OCI-LY3 (cell line): Measurements from ENCODE around the gene FGFBP1.

Source experiments
- H2AFZ ChIP-seq: fragments of 200-600, 300-600 bp; shearing (Covaris generic); 2 replicates; pipeline ENCODE4 v1.6.0; 2014; ENCODE audit warnings: antibody characterized with exemption, low read depth, low read length
- H3K27ac ChIP-seq: fragments of 200-600, 300-600 bp; sonication (generic); 2 replicates; pipeline ENCODE4 v1.5.1; 2014; ENCODE audit warnings: mild to moderate bottlenecking, low read length, moderate library complexity, mixed read lengths
- H3K27me3 ChIP-seq: fragments of 200-600, 300-600 bp; sonication (generic); 2 replicates; pipeline ENCODE4 v1.6.1; 2014; ENCODE audit warnings: low read depth, low read length, mixed read lengths
- H3K36me3 ChIP-seq: fragments of 200-600, 300-600 bp; sonication (generic); replicated peaks from 2 replicates; pipeline ENCODE3; 2014; ENCODE audit warnings: low read depth, low read length, mixed read lengths
- H3K4me1 ChIP-seq: fragments of 300-600, 200-600 bp; sonication (generic); 2 replicates; pipeline ENCODE4 v1.6.1; 2014; ENCODE audit warnings: low read length, mixed read lengths
- H3K4me2 ChIP-seq: fragments of 200-600, 300-600 bp; sonication (generic); 2 replicates; pipeline ENCODE4 v1.6.1; 2014; ENCODE audit warnings: low read length, mixed read lengths
- H3K4me3 ChIP-seq: fragments of 300-600, 200-600 bp; sonication (generic); 2 replicates; pipeline ENCODE4 v1.5.1; 2014; ENCODE audit warnings: antibody characterized with exemption, mild to moderate bottlenecking, low read length, moderate library complexity
- H3K79me2 ChIP-seq: fragments of 300-600, 200-600 bp; shearing (Covaris generic); 2 replicates; pipeline ENCODE4 v1.6.1; 2014; ENCODE audit warnings: mild to moderate bottlenecking, low read length, mixed read lengths
- H3K9ac ChIP-seq: fragments of 300-600, 200-600 bp; shearing (Covaris generic); 2 replicates; pipeline ENCODE4 v1.6.0; 2014; ENCODE audit warnings: mild to moderate bottlenecking, low read length, moderate library complexity
- H3K9me3 ChIP-seq: fragments of 200-600, 300-600 bp; shearing (Covaris generic); 2 replicates; pipeline ENCODE4 v1.6.1; 2014; ENCODE audit warnings: low read length, mixed read lengths; ENCODE audit not compliant: insufficient read depth
- H4K20me1 ChIP-seq: fragments of 200-600, 300-600 bp; sonication (generic); 2 replicates; pipeline ENCODE4 v1.6.1; 2016; ENCODE audit warnings: low read length, mixed read lengths; ENCODE audit not compliant: insufficient read depth
- EZH2phosphoT487 ChIP-seq: fragments of 200-600 bp; shearing (Covaris generic); IDR thresholded peaks from 2 replicates; pipeline ENCODE4 v1.6.1; 2018; ENCODE audit warnings: antibody characterized with exemption, mixed run types, low read depth
- TF ChIP-seq, protein P1 (sequence below): fragments of 200-600, 300-600 bp; sonication (generic); IDR thresholded peaks from 2 replicates; pipeline ENCODE4 v1.5.1; 2014; ENCODE audit warnings: antibody characterized with exemption, low read length, low read depth

Gene FGFBP1

DNA sequence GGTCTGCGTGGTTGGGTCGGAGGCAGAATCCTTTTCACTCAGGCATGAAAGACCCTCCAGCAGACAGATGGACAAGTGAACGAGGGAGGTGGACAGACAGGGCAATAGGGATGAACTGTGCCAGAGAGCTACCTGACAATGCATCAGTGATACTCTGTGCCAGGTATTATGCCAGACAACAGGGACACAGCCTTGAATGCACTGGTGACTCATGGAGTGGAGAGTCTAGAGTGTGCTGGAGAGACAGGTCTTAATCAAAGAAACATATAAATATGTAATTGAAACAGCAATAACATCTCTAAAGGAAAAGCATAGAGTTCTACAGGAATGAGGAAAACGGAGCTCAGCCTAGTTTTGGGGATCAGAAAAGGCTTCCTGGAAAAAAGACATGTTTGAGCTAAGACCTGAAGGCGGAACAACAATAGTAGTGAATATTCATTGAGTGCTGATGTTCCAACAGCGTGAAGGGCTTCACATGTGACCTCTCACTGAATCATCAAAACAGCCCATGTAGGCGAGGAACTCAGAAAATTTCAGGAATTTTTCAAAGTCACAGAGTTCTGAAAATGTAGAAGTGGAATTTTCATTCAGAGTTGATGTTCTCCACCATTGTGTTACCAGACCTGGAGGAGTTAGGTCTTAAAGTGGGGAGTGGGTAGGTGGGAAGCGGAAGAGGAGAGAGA lies 44.4 kb upstream of the FGFBP1 start:
- no peak overlapping the region for H2AFZ ChIP-seq
- H3K4me3 ChIP-seq, result no peak overlapping the region
- no peak overlapping the region for H3K9ac ChIP-seq
- H3K27ac ChIP-seq, result no peak overlapping the region
- H3K9me3 ChIP-seq, result no peaks in the 10 kb centered on the region
- no peaks in the 10 kb centered on the region for H4K20me1 ChIP-seq
- TF ChIP-seq, protein P1, sequence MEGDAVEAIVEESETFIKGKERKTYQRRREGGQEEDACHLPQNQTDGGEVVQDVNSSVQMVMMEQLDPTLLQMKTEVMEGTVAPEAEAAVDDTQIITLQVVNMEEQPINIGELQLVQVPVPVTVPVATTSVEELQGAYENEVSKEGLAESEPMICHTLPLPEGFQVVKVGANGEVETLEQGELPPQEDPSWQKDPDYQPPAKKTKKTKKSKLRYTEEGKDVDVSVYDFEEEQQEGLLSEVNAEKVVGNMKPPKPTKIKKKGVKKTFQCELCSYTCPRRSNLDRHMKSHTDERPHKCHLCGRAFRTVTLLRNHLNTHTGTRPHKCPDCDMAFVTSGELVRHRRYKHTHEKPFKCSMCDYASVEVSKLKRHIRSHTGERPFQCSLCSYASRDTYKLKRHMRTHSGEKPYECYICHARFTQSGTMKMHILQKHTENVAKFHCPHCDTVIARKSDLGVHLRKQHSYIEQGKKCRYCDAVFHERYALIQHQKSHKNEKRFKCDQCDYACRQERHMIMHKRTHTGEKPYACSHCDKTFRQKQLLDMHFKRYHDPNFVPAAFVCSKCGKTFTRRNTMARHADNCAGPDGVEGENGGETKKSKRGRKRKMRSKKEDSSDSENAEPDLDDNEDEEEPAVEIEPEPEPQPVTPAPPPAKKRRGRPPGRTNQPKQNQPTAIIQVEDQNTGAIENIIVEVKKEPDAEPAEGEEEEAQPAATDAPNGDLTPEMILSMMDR, result no peak
- TF ChIP-seq EZH2phosphoT487, result no peak
- no peaks in the 10 kb centered on the region for H3K79me2 ChIP-seq
- H3K4me1 ChIP-seq, result no peaks in the 10 kb centered on the region
- peaks cover 14% of the 10 kb centered on the region for H3K27me3 ChIP-seq
- H3K36me3 ChIP-seq, result no peaks in the 10 kb centered on the region
- H3K4me2 ChIP-seq, result no peak overlapping the region

DNA sequence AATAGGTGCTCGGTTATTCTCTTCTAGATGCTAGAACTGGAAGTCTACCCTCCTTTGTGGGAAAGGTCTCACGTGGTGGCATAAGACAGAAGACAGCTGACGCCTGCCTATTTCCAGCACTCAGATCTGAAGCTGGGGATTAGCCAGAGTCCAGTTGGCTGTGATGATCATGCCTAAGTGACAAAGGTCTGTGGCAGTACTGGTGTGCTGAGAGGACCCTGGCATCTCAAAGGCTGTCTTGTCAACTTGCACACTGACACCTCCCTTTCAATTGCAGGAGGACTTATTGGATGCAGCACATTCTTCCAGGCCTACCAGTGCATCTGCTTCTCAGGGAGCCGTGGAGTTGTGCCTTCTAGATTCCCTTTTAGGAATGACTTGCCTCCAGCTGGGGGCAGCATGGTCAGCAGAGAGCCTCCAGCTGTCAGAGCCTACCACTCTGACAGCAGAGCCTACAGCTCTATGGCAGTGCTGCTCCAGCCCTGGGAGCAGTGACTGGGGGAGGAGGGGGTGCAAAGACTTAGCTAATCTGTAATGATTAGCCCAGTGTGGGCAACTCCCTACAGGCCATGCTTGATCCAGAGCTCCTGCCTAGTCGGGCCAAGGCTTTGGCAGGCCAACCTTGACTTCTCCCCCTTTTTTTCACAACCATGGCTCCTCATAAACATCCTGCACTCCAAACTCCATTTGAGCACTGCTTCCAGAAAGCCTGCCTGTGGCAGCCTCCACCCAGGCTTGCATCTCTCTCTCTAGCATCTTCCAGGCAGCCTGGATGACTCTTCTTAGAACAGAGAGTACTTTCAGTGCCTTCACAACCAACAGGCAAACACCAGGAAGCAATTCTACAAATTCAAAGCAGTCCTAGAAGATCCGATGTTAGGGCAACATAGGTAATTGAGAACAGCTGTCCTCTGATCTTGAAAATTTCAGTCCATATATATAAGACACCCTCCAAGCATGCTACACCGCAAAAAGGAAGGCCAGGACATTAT lies 38.2 kb upstream of the FGFBP1 start:
- Histone ChIP-seq H3K27me3 (0 out of 2 replicates have a peak, but pooled peaks cover 4% of the 10 kb centered on the region), H3K79me2 (no peaks in the 10 kb centered on the region), H3K36me3 (no peaks in the 10 kb centered on the region), H3K27ac (no peak overlapping the region), H2AFZ (no peak overlapping the region), H3K9me3 (no peaks in the 10 kb centered on the region), H3K9ac (no peak overlapping the region), H3K4me1 (no peaks in the 10 kb centered on the region), H3K4me2 (no peak overlapping the region), H4K20me1 (no peaks in the 10 kb centered on the region), H3K4me3 (no peak overlapping the region)
- TF ChIP-seq, protein P1, result no peak
- TF ChIP-seq EZH2phosphoT487, result no peak

DNA sequence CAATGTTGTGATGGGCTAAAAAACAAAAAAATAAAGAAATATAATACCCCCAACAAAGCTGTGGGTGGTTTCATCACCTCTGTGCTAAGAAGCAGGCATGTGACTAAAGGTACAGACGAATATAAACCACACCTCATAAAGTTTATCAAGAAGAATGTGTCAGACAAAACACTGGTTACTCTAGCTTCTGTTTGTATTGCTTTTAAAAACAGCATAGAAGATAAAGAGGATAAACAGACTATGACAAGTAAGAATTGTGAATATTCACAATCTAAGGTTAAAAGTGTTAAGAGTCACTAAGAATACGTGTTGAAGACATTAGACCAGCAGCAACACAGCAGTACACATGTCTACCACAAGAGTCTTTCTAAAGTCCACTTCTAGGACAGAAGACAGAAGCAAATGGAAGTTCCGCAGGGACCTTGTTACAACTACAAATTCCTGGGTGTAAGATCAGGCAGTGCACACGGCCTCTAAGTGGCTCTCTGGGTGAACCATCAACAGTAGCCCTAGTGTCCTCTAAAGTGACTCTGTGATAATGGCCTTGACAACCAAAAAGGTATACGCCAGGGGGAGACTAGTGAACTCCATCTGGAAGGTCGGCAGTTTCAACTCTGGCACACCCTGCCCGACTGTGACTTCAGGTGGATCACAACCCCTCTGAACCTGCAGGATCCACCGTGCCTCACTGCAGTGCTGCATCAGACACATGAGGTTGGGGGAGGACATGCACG lies 32.7 kb upstream of the FGFBP1 start:
- H3K9me3 ChIP-seq, result no peaks in the 10 kb centered on the region
- no peaks in the 10 kb centered on the region for H4K20me1 ChIP-seq
- no peaks in the 10 kb centered on the region for H3K79me2 ChIP-seq
- no peak for TF ChIP-seq EZH2phosphoT487
- TF ChIP-seq, protein P1, result no peak
- no peak overlapping the region for H3K27ac ChIP-seq
- H3K27me3 ChIP-seq, result no peaks in the 10 kb centered on the region
- no peak overlapping the region for H2AFZ ChIP-seq
- H3K4me1 ChIP-seq, result no peaks in the 10 kb centered on the region
- no peak overlapping the region for H3K4me3 ChIP-seq
- no peak overlapping the region for H3K9ac ChIP-seq
- no peak overlapping the region for H3K4me2 ChIP-seq
- H3K36me3 ChIP-seq, result no peaks in the 10 kb centered on the region
